GM21515 (cell line): Measurements from ENCODE around the gene SH3RF3.

Experiments used
- ATAC-seq: cut with Tn5 transposase; IDR thresholded peaks from one replicate; pipeline ENCODE4 v1.9.1; 2021; ENCODE audit not compliant: unreplicated experiment

Gene SH3RF3

DNA sequence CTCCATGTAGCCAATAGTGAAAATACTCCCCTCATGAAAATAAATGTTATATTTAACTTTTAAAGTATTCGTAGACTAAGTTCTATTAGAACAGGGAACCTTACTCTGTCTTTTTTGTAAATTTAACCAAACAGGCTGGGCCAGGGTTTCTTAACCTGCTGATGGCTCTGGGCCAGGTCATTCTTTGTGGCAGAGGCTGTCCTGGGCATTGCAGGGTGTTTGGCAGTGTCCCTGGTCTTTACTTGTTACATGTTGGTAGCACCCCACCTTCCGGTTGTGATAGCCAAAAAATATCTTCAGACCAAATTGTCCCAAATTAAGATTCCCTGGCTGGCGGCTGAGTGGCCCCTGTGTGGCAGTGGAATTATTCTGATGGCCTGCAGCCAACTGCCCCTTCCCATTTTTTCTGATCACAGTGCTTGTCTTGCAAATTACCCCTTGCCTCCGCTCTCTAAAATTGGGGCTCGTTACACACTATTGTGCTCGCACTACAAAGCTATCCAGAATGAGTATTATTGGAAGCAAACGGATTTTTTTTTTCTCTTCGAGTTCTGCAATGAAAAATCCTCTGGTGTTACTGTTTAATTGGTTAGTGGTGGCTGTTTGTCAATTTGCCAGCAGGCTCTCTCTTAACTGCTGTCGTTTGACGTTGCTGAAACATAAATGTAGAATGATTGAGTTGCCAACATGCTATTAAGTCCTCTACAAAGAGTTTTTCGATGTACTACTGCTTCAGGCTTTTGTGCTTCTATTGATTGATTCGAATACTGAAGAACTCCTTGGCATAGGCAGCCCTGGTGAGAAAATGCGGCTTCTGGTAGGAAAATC, 216.9 kb downstream of the SH3RF3 start:
- no peak for ATAC-seq

DNA sequence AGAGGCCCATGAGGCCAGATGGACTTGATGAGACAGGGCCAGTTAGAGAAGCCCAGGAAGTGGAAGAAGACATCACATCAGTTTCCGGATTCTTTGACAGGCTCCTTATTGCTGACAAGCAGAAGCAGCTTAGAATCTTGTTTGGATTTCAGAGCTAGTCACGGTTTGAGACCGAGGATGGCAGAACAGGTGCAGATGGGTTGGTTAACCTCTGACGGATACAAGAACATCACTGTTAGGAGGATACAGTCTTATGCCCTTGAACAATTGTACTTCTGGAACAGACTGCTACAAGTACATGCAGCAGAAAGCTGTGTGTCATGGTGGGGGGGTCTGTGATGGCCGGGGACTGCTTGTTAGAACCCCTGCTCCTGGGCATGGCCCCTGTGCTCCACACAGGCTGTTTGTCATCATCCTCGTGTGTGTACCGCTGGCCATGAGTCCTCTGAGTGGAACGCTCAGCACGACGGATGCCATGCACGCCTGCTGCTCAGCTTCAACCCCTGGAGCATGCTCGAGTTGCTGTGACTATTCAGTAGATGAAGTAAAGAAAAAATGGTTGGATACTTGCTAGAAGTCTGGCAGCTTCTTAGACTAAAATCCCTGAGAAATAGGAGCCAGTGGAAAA, 217.7 kb downstream of the SH3RF3 start:
- ATAC-seq = no peak

GRCh38 chr2:109347626-109348025, 218.6 kb downstream of the SH3RF3 start:
- ATAC-seq = no peak

- ATAC-seq = no peak
These were observed 219.2 kb downstream of the SH3RF3 start for GRCh38 chr2:109348190-109348589.

DNA sequence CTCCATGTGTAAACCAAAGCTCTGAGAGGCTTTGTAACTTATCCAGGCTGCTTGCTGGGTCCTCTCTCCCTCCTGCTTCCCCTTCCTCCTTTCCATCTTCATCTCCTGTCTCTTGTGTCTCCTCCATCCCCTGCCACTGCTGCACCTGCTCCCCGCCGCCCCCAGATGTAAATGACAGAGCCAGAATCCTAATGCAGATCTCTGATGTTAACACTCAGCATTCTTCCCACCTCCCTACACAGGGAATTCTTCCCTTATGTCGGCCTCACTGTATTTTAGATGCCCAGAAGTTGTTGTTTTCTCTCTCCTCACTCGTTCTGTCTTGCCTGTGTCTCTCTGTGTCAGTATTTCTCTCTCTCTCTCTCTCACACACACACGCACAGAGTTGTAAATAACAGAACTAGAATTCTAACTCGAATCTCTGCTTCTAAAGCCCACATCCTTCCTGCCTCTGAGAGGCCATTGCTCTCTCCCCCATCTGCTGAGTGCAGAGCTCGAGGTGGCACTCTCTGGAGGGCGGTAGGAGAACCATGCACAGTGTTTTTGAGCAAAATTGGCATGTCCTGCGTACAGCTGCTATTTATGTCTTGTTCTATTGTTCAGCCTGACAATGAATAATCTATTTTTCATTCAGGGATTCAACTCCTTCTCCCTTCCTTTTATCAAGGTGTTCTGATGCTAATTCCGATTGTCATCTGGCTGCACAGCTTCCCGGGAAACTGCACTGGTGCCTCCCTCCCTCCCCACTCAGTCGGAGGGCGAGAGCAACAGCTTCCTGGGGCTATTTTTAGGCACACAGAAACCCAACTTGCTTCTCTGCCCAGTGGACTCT, 219.9 kb downstream of the SH3RF3 start:
- ATAC-seq = no peak

- no peak for ATAC-seq
These were observed 220.8 kb downstream of the SH3RF3 start for GRCh38 chr2:109349503-109350465.

DNA sequence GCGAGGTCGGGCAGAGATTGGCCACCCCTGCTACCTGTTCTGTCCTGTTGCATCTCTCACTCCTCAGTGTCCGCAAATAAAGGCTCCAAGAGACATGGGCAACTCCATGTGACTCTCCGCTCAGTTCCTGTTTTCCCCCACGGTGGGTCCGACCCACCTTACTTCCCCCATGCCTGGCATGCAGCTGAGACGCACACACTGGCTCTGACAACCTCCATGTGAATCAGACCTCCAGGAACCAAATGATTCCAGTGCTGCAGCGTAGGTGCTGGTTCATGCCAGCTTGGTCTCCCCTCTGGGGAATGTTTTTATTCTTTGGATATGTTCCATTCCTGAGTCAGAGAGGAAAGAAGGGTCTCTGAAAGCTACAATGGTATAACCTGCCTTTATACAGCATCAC, 221.5 kb downstream of the SH3RF3 start:
- no peak for ATAC-seq

- no peak for ATAC-seq
These were observed 222.3 kb downstream of the SH3RF3 start for GRCh38 chr2:109351164-109351756.

GRCh38 chr2:109352056-109352897, 223.3 kb downstream of the SH3RF3 start:
- ATAC-seq = no peak

GRCh38 chr2:109352898-109353689, 224.1 kb downstream of the SH3RF3 start:
- no peak for ATAC-seq

DNA sequence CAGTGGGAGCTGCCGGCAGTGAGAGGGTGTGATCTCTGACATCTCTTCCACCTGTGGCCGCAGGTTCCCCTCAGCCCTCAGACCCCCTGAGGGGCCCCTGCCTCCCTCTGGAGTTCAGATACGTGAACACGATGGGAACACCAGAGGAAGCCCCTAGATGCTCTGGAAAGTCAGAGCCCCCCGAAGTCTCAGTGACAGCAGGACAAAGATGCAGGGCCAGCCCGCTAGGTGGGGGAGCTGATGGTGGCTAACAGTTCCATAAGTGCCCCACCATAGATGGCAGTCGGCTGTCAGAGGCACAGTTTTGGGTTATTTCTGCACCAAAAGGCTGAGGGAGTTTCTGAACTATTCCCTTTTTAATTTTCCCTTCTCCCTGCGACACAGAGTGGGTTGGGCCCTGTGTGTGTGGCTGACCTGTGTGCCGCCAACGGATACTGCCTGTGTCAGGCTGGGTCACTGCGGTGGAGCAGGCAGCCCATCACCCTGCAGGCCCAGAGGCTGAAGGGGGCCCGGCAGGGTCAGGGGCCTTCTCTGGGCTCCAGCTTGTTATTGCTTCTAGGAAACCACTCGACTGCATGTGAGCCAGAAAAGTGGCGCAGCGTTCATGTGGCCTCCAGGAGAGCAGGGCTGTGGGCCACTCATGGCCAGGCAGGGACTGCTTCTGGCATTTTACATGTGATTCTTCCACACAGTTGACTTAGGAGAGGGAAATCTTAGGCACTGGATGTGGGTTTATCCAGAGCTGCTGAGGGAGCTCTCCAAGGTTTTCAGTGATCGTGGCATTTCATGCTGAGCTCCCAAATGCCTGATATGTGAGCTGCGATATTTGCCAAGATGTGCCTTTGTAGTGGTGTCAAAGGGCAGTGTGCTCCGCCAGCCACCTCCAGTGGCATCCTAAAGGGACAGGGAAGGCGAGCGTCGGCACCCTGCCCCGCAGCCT, 225.1 kb downstream of the SH3RF3 start:
- no peak for ATAC-seq

- no peak for ATAC-seq
These were observed 226.3 kb downstream of the SH3RF3 start for GRCh38 chr2:109355192-109355843.

- ATAC-seq = no peak
These were observed 227.5 kb downstream of the SH3RF3 start for GRCh38 chr2:109356324-109357035.

GRCh38 chr2:109364217-109364616, 235.2 kb downstream of the SH3RF3 start:
- ATAC-seq = no peak

DNA sequence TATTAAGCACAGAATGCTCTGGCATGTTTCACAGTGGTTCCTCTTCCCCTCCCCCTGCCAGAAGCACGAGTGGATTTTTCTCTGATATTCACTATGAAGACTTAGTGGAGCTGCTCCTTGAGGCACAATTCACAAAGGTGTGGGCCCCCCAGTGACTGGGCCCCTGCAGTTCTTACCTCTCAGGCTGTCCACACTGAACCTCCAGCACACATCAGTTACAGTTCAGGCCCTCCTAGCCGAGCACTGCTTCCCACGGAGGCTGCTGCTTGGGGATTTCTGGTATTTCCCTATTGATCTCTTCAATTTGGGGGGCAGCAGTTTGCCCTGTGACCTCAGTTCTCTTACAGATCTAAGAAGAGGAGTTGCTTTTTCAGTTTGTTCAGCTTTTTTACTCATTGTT, 236.1 kb downstream of the SH3RF3 start:
- ATAC-seq = no peak

DNA sequence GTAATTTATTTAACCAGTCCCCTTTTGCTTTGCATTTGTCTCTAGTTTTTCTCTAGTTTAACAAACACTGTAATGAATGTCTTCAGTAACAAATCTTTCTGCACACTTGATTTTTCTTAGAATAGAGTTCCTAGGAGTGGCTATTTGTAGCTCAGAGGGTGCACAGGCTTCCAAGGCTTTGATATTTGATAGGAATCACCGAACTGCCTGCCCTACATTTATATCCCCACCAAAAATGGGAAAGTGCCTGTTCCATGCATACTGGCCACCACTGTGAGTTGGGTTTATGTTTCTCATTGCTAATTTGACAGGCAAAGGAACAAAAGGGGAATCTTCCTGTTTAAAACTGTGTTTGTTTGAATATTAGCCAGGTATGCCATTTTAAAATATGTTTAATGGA, 238.7 kb downstream of the SH3RF3 start:
- ATAC-seq = no peak
